Activated CD4-positive, alpha-beta T cell treated with anti-CD3 and anti-CD28 coated beads, Interleukin-2, amount 50 U/mL, for 24 hours (primary cell): ENCODE results near the gene ZNF268.
"Not testable (repeated sequence)": the region's sequence is repeated elsewhere in the genome, so short reads cannot be mapped to it uniquely, and the experiment has no call there.

Experiments used
- DNase-seq, 2 donors: peaks; one replicate each; pipeline ENCODE4 v3.0.0-alpha.2; 2020; ENCODE audit warnings: low read depth in 1 of 2, low spot score in 1 of 2

Gene ZNF268

GRCh38 chr12:133226690-133227089 is 45.4 kb downstream of the ZNF268 start:
- DNase-seq: no peak

- DNase-seq: no peak
These were observed 46.1 kb downstream of the ZNF268 start for GRCh38 chr12:133227281-133227852.

- no peak for DNase-seq
These were observed 49.7 kb downstream of the ZNF268 start for GRCh38 chr12:133231001-133231400.

- no peak for DNase-seq
These were observed 51.7 kb downstream of the ZNF268 start for GRCh38 chr12:133233006-133233405.

- DNase-seq: no peak
These were observed 52.8 kb downstream of the ZNF268 start for GRCh38 chr12:133233993-133234564.

- DNase-seq: no peak
These were observed 53.7 kb downstream of the ZNF268 start for GRCh38 chr12:133234971-133235370.

- no peak for DNase-seq
These were observed 54.3 kb downstream of the ZNF268 start, which contains the start of gene ANHX for GRCh38 chr12:133235401-133236112. TSS of gene ANHX (minus strand) at chr12:133235877. CDS start at chr12:133234356, 1,521 bp downstream.

GRCh38 chr12:133236144-133236543 is 54.8 kb downstream of the ZNF268 start:
- DNase-seq: no peak

- no peak for DNase-seq
These were observed 55.3 kb downstream of the ZNF268 start for GRCh38 chr12:133236556-133236955.

- DNase-seq: no peak
These were observed 70.4 kb downstream of the ZNF268 start for GRCh38 chr12:133251732-133252131.

- DNase-seq: not testable (repeated sequence)
These were observed 74.5 kb downstream of the ZNF268 start for GRCh38 chr12:133255833-133256232.

GRCh38 chr12:133256321-133256720 is 75.0 kb downstream of the ZNF268 start:
- DNase-seq: no peak

- DNase-seq: no peak
These were observed 82.9 kb downstream of the ZNF268 start for GRCh38 chr12:133264173-133264572.
